Muscle of back (tissue), 13 donors: ENCODE results near the gene TERT. TPM values are rescaled to one million over a fixed set of nuclear protein-coding genes. Genes with fewer than 3 reads are reported as not detected.
"Not testable (repeated sequence)": the region's sequence is repeated elsewhere in the genome, so short reads cannot be mapped to it uniquely, and the experiment has no call there.

Source experiments
- DNase-seq, 3 donors: peaks; one replicate each; pipeline versions ENCODE4 v3.0.0 to v3.0.0-alpha.2; 2013
- long read RNA-seq, 9 donors: transcript quantifications; one replicate each; lab custom pipeline, GENCODE V29; 2026
- polyA plus RNA-seq, 10 donors: library from polyadenylated mRNA; unstranded; fragments of 120-200 nt; gene quantifications; one replicate each; pipeline ENCODE4 v1.2.1, GENCODE V29; 2013; ENCODE audit not compliant: insufficient read length in 10 of 10

Gene TERT
- under 1 TPM in 1 of 10 donors, not detected in 9; 0.08 TPM for polyA plus RNA-seq
- long read RNA-seq, donor 1, result 0 reads
- long read RNA-seq, donor 2, result 0 reads
- long read RNA-seq, donor 3, result 0 reads
- long read RNA-seq, donor 4, result 0 reads
- long read RNA-seq, donor 5, result 0 reads
- long read RNA-seq, donor 6, result 0 reads
- long read RNA-seq, donor 7, result 0 reads
- long read RNA-seq, donor 8, result 0 reads
- long read RNA-seq, donor 9, result 0 reads

GRCh38 chr5:1294835-1295649 is at the start of gene TERT:
TSS of gene TERT (minus strand) at chr5:1295068. CDS start at chr5:1294989, 79 bp downstream.
- DNase-seq, result peak in 1 of 3 donors; percentile 10

GRCh38 chr5:1343931-1344901 is 49.3 kb upstream of the TERT start:
- no peak for DNase-seq

DNA sequence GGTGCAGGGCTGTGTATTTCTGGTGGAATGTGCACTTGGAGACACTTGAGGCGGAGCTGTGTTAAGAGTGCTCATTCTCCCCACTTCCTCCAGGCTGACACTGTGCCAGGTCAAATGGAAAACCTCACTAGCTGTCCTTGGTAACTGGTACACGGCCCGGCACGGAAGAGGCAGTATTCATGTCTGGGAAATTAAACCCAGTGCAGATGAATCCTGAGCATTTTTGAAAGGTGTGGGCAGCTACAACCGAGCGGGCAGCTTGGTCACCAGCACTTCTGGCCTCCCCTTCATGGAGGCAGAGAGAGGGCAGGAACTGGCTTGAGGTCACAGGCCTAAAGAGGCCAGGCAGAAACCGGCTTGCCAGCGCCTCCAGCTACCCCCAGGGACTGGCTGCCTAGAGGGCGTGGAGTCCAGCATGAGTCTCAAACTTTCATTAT is 48.5 kb upstream of the TERT start:
- no peak for DNase-seq

GRCh38 chr5:1342711-1343110 is 47.8 kb upstream of the TERT start:
- DNase-seq, result not testable (repeated sequence)

DNA sequence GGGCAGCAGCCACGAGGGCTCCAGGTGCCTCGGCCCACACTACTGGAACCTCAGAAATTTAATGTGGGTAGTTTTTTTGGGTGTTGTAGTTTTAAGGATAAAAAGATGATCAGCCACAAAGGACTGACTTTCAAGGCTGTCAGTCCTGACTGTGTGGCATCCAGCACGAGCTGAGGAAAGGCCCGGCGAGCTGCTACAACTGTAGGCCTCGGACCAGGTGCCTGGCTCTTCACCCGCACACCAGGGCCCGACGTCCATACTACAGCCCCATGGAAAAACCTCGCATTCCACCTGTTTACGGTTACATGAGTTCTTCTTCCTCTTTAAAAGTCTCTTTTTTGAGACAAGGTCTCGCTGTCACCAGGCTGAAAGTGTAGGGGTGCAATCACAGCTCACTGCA is 47.4 kb upstream of the TERT start:
- DNase-seq, result no peak

GRCh38 chr5:1341863-1342262 is 47.0 kb upstream of the TERT start:
- no peak for DNase-seq

DNA sequence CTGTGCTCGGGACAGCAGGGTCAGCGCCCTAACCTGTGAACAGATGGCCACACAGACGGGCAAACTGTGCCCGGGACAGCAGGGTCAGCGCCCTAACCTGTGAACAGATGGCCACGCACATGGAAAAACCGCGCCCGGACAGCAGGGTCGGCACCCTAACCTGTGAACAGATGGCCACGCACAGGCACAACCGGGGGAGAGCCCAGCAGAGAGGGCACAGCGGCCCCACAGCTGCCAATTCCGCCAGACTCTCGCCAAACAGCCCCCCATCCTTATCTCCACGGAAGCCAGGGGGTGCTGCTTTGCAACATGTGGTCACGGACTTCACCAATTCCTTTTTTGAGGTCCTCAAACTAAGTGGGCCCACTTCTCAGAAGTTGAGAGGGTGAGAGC is 44.9 kb upstream of the TERT start:
- DNase-seq, result not testable (repeated sequence)

DNA sequence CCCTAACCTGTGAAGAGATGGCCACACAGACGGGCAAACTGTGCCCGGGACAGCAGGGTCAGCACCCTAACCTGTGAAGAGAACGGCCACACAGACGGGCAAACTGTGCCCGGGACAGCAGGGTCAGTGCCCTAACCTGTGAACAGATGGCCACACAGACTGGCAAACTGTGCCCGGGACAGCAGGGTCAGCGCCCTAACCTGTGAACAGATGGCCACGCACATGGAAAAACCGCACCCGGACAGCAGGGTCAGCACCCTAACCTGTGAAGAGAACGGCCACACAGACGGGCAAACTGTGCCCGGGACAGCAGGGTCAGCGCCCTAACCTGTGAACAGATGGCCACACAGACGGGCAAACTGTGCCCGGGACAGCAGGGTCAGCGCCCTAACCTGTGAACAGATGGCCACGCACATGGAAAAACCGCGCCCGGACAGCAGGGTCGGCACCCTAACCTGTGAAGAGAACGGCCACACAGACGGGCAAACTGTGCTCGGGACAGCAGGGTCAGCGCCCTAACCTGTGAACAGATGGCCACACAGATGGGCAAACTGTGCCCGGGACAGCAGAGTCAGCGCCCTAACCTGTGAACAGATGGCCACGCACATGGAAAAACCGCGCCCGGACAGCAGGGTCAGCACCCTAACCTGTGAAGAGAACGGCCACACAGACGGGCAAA is 44.4 kb upstream of the TERT start:
- DNase-seq, result not testable (repeated sequence)

- DNase-seq, result no peak
These were observed 43.7 kb upstream of the TERT start for GRCh38 chr5:1338506-1339070.

DNA sequence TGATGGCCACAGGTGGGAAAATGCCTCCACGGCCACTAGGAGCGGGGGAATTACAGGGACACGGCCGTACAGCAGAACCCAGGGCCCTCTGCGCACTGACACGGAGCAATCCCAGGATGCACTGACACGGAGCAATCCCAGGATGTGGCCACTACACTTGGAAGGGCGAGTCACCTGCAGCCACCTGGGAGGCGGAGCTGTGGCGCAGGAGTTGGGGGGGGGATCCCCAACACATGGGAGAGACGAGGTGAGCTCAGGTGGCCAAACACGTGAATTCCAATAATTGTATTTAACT is 43.3 kb upstream of the TERT start:
- DNase-seq, result no peak

DNA sequence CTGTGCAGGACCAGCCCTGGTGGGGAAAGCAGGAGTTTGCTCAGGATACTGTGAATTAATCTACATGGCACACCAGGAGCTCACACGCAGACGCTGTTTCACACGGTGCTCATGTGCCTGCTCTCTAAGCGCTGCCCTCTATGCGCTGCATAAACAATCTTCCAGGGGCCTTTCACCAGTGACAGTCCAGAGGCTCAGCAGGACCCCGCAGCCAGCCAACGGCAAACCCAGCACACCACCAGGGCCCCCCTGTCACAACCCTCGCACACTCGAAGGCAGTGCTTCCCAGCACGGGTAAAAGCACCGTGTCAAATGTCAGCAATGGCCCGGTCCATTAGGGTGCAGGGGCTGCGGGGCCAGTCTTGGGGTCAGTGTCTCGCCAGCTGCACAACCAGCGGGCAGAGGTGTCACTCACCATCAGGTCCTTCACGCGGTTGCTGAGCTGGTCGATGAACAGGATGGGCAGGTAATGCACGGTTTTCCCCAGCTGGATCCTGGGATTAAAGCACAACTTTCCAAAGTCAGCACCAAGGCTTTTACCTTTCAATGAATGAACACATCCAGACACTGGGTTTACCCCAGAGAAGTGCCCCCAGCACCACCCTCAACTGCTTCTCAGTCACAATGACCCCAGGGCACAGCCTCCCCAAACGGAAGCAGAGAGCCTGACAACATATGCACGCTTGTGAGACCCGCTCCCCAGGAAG is 42.8 kb upstream of the TERT start:
- no peak for DNase-seq

DNA sequence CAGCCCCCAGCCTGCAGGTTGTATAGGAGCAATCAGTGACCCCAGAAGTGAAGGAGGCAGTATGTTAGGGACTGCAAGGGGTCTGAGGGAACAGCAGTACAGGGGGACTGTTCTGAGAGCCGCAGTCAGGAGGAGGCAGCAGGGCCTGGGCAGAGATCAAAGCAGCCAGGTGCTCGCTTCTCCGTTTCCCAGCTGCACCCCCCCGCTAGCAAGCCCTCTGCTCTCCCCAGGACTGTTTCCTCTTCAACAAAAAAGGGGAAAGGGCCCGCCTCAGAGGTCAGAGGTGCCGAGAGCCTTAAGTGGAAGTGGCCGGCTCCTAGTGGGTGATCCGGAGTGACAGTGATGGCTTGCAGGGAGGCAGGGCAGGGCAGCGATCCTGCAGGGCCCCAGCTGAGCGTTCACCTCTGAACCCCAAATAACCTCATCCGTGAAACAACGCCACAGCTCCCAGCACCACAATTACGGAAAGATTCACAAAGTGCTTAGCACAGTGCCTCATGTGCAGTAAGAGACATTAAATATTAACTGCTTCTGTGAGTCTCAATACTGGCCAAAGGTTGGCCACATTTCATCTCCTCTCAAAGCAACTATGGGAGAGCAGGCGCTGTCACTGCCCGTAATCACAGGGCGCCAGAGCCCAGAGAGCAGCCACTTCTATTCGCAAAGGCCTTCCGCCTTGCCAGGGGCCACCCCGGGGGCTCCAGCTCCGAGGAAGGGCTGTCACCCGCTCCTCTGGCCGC is 42.1 kb upstream of the TERT start:
- no peak for DNase-seq

DNA sequence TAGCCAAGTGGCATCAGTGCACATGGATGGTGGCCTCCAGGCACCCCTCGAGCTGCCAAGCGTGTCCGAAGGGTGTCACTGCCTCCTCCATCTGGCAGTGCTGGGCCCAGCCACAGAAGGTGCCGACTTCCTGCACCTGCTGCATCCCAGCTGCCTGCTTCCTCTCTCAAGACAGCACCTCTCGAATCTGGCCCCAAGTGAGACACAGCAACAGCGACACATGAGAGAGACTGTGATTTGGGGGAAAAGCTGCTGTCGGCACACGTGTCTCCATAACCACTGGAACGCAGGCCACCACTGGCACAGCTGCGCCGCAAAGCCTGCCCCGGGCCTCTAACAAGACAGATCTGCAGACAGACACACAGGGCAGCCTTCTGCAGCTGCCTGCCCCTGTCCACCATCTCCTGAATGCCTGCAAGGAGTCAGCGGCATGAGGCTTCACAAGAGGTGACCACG is 41.3 kb upstream of the TERT start:
- no peak for DNase-seq

DNA sequence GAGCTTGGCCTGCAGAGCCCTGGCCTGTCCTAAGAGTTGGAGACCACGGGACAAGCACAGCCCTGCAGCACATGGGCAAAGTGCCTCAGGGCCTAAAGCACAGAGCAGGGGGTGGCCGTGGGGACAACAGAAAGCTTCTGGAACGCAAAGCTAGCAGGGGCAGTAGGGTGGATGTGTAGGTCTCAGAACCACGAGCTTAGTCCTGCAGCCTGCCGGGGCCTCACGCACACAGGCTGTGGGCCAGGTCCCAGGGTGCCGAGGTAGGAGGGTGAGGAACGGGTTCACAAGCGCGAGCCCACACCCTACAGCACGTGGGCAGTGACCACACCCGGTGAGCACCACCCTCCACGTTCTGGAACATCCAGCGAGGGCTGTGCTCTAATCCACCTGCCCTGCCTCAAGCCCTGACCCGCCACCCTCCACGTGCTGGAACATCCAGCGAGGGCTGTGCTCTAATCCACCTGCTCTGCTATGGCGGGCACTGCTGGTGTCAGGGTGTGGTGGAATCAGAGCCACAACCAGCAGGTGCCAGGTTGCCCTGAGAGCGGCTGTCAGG is 40.8 kb upstream of the TERT start:
- no peak for DNase-seq

DNA sequence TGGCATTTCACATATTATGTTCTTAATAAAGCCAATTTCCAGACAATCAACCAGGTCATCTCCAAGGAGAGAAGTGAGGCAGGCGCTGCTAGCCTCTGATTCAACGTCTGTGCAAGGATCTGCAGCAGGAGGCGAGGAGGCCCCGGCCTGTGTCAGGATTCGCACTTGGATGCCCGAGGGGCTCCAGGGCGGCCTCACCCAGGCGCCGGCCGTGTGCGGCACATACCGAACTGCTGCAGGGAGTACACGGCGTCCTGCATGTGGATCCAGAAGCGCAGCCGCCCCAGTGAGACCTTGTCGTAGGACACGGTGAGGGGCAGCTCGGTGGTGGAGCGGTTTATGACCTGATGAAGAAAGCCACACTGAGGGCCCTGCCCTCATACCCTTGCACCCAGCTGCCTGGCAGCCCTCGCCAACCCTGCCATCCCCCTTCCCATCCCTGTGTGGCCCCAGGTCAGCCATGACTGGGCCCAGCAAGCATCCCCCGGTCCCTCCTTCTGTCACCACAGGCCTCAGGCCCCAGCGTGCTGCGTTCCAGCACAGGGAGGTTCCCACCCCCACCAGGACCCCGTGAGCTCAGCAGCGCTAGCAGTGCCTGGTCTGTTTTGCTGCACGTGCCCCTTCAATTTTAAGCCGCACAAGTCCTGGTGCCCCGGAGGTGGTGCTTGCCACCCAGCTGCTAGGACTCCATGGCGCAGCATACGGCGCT is 40.1 kb upstream of the TERT start:
- DNase-seq, result no peak

DNA sequence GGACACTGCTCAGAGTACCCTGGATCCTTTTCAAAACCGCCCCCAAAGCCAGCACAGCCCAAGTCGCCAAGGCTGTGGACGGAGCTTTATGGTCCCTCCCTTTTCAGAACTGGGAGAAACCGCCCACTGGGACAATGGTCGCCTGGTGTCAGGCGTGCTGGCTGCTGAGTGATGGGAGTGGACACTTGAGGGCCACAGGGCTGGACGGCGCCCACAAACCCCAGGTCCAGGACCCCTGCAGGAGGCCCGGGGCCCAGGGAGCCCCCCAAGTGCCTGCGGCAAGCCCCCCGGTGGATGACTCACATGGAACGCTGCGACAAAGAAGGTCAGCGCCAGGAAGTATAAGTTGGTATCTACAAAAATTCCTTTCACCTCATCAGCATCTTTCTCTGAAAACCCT is 39.1 kb upstream of the TERT start:
- no peak for DNase-seq

- not testable (repeated sequence) for DNase-seq
These were observed 38.4 kb upstream of the TERT start for GRCh38 chr5:1333286-1333685.

- DNase-seq, result no peak
These were observed 37.7 kb upstream of the TERT start for GRCh38 chr5:1332461-1333001.
